ENCODE data around the gene GSC2. TPM values are rescaled to one million over a fixed set of nuclear protein-coding genes. Genes with fewer than 3 reads are reported as not detected.

The GSC2 gene
- total RNA-seq, 1 donor from 2014 or later = not detected

DNA sequence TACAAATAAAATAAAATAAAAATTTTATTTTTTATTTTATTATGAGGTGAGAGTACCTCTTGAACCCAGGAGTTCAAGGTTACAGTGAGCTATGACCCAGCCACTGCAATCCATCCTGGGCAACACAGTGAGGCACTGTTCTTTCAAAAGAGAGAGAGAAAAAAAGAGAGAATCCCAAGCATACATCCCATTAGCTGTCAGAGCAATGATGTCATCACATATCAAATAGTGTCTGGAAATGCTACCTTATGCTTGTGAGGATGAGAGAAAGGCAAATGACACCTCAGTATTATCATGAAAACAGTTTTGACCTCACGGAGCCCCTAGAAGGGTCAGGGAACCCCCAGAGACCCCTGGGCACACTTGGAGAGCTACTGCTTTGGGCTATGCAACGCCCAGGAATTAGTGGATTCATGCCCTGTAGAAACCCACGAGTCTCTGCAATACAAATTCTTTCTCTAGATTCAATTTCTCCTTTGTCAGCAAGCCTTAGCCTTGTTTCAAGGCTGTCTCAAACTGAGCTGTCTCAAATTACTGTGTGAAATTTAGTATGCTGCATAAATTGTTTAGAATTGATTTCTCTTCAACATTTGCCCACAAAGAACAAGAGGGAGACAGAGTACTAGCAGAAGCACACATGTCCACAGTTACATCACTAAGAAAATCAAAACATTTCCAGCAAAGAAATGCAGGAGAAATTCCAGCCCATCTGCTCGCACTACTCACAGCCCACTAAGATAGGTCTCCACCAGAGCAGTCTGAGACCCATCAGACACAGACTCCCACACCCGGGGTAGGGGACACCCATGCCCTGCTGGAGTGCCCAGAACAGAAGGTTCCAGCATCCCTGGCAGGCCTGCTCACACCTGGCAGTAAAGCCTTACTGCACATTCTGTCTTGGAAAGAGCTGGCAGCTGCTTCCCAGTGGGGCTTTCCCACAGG is 45.9 kb downstream of the GSC2 start:
- no peak for DNase-seq (ENCODE audit: low spot score)
- Mint-ChIP-seq H3K4me3 (no peak overlapping the region), H3K27ac (peak overlapping the region; percentile 55), H3K27me3 (ENCODE audit: insufficient read depth, low read depth) (peaks cover 2% of the 10 kb centered on the region), H3K4me1 (peaks cover 23% of the 10 kb centered on the region), H3K36me3 (peaks cover 12% of the 10 kb centered on the region), H3K9me3 (peaks cover 4% of the 10 kb centered on the region)
- H3K4me3 ChIP-seq = no peak overlapping the region
- H3K4me2 ChIP-seq = no peak overlapping the region
- TF ChIP-seq EZH2phosphoT487 (IDR thresholded peaks at IDR 0.05) = no peak
- no peak for TF ChIP-seq EZH2 (IDR thresholded peaks at IDR 0.05)
- TF ChIP-seq, protein P1, sequence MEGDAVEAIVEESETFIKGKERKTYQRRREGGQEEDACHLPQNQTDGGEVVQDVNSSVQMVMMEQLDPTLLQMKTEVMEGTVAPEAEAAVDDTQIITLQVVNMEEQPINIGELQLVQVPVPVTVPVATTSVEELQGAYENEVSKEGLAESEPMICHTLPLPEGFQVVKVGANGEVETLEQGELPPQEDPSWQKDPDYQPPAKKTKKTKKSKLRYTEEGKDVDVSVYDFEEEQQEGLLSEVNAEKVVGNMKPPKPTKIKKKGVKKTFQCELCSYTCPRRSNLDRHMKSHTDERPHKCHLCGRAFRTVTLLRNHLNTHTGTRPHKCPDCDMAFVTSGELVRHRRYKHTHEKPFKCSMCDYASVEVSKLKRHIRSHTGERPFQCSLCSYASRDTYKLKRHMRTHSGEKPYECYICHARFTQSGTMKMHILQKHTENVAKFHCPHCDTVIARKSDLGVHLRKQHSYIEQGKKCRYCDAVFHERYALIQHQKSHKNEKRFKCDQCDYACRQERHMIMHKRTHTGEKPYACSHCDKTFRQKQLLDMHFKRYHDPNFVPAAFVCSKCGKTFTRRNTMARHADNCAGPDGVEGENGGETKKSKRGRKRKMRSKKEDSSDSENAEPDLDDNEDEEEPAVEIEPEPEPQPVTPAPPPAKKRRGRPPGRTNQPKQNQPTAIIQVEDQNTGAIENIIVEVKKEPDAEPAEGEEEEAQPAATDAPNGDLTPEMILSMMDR (IDR thresholded peaks at IDR 0.05) = no peak
- H3F3A ChIP-seq (ENCODE audit: low read depth) = no peaks in the 10 kb centered on the region
- H2AFZ ChIP-seq (replicated peaks) = no peak overlapping the region
- H3K4me1 ChIP-seq = no peaks in the 10 kb centered on the region
- peaks cover 68% of the 10 kb centered on the region for H4K20me1 ChIP-seq (ENCODE audit: low read depth)
- peaks cover 98% of the 10 kb centered on the region for H3K79me2 ChIP-seq (ENCODE audit: low read depth)
- no peak overlapping the region for H3K9ac ChIP-seq
- H3K36me3 ChIP-seq = no peaks in the 10 kb centered on the region
- H3K9me3 ChIP-seq (ENCODE audit: low read depth) = no peaks in the 10 kb centered on the region
- H3K27ac ChIP-seq = no peak overlapping the region
- H3K27me3 ChIP-seq = no peaks in the 10 kb centered on the region

DNA sequence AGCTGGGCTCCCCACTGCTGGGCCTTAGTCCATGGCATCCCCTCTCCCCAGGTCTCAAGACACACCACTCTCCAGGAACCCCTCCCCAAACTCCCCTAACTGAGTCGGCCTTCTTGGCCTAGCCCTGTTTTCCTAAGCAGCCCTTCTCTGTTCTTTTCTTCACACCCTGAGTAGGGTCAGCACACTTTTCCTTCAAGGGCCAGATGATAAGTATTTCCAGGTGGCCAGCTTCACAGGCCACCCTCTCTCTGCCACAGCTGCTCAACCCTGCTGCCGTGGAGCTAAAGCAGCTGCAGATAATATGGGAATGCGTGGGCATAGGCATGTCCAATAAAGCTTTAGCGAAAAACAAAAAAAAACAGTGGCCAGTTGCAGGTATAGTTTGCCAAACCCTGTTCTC is 51.9 kb downstream of the GSC2 start:
- peaks cover 11% of the 10 kb centered on the region for H3K36me3 Mint-ChIP-seq
- peaks cover 2% of the 10 kb centered on the region for H3K27me3 Mint-ChIP-seq (ENCODE audit: insufficient read depth, low read depth)

DNA sequence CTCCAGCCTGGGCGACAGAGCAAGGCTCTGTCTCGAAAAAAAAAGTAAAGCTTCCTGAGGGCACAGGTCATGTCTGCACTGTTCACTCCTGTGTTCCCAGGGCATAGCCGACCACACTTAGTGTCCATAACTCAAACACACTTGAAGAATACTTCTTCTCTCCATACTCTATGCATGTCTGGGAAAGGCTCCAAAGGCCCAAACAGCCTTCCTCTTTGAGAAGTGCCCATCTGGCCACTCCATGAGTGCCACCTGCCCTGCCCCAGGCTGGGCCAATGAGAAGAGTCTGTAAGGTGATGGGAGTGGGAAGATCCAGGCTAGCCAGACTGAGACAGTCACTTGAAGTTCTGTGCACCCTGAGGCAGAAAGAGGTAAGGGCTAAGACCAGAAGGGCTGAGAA is 52.6 kb downstream of the GSC2 start:
- Histone ChIP-seq H3K4me2 (no peak overlapping the region), H3K4me1 (no peaks in the 10 kb centered on the region), H4K20me1 (ENCODE audit: low read depth) (peaks cover 35% of the 10 kb centered on the region), H3K27ac (no peak overlapping the region), H2AFZ (replicated peaks) (no peak overlapping the region), H3K4me3 (no peak overlapping the region), H3K9me3 (ENCODE audit: low read depth) (no peaks in the 10 kb centered on the region), H3F3A (ENCODE audit: low read depth) (no peaks in the 10 kb centered on the region), H3K27me3 (no peaks in the 10 kb centered on the region), H3K79me2 (ENCODE audit: low read depth) (peaks cover 60% of the 10 kb centered on the region), H3K36me3 (no peaks in the 10 kb centered on the region), H3K9ac (no peak overlapping the region)
- Mint-ChIP-seq H3K4me3 (no peak overlapping the region), H3K4me1 (peaks cover 4% of the 10 kb centered on the region), H3K27ac (no peak overlapping the region), H3K9me3 (peaks cover 4% of the 10 kb centered on the region), H3K36me3 (peaks cover 10% of the 10 kb centered on the region), H3K27me3 (ENCODE audit: insufficient read depth, low read depth) (peaks cover 2% of the 10 kb centered on the region)
- no peak for DNase-seq (ENCODE audit: low spot score)
- TF ChIP-seq, protein P1 (IDR thresholded peaks at IDR 0.05) = no peak
- TF ChIP-seq EZH2phosphoT487 (IDR thresholded peaks at IDR 0.05) (no peak), EZH2 (IDR thresholded peaks at IDR 0.05) (no peak)

More for the DNA sequence above, 51.9 kb downstream of the GSC2 start:
- peaks cover 4% of the 10 kb centered on the region for H3K9me3 Mint-ChIP-seq
- H3K27ac Mint-ChIP-seq = peak overlapping the region; percentile 57
- Histone ChIP-seq H3F3A (ENCODE audit: low read depth) (no peaks in the 10 kb centered on the region), H3K36me3 (no peaks in the 10 kb centered on the region), H3K4me3 (no peak overlapping the region), H3K9me3 (ENCODE audit: low read depth) (no peaks in the 10 kb centered on the region), H3K79me2 (ENCODE audit: low read depth) (peaks cover 66% of the 10 kb centered on the region), H3K4me1 (no peaks in the 10 kb centered on the region), H2AFZ (replicated peaks) (no peak overlapping the region), H3K27ac (no peak overlapping the region), H3K27me3 (no peaks in the 10 kb centered on the region), H4K20me1 (ENCODE audit: low read depth) (peaks cover 39% of the 10 kb centered on the region), H3K9ac (no peak overlapping the region), H3K4me2 (no peak overlapping the region)
- H3K4me1 Mint-ChIP-seq = peaks cover 8% of the 10 kb centered on the region
- TF ChIP-seq, protein P1 (IDR thresholded peaks at IDR 0.05) = no peak
- TF ChIP-seq EZH2phosphoT487 (IDR thresholded peaks at IDR 0.05) (no peak), EZH2 (IDR thresholded peaks at IDR 0.05) (no peak)
- DNase-seq (ENCODE audit: low spot score) = no peak
- H3K4me3 Mint-ChIP-seq = no peak overlapping the region

Other genes starting within 250 kb of the GSC2 start
- gene DGCR6, start 244.0 kb downstream of the GSC2 start, total RNA-seq (ENCODE audit: low replicate concordance) = 4.2 and 5.2 TPM in 2 replicates
- gene PRODH, start 214.0 kb downstream of the GSC2 start, total RNA-seq (ENCODE audit: low replicate concordance) = 9.3 and 18.8 TPM in 2 replicates
- 20.6 and 50.9 TPM in 2 replicates for gene DGCR2, start 27.9 kb downstream of the GSC2 start, total RNA-seq (ENCODE audit: low replicate concordance)
- not detected in 2 replicates for gene TSSK2, start 19.0 kb downstream of the GSC2 start, total RNA-seq (ENCODE audit: low replicate concordance)
- gene ESS2, start 5.6 kb downstream of the GSC2 start, total RNA-seq (ENCODE audit: low replicate concordance) = 7.2 and 12.5 TPM in 2 replicates
- 28.6 and 97.0 TPM in 2 replicates for gene SLC25A1, start 28.4 kb upstream of the GSC2 start, total RNA-seq (ENCODE audit: low replicate concordance)
- 7.9 and 13.7 TPM in 2 replicates for gene CLTCL1, start 141.4 kb upstream of the GSC2 start, total RNA-seq (ENCODE audit: low replicate concordance)

Data from neural progenitor cell (in vitro differentiated cells).